ENCODE measurements around the gene SGSH.
A peak's percentile ranks its signal among the peaks of the same experiment; 100 is the strongest.
"Not testable (repeated sequence)": the region's sequence is repeated elsewhere in the genome, so short reads cannot be mapped to it uniquely, and the experiment has no call there.

The SGSH gene

DNA sequence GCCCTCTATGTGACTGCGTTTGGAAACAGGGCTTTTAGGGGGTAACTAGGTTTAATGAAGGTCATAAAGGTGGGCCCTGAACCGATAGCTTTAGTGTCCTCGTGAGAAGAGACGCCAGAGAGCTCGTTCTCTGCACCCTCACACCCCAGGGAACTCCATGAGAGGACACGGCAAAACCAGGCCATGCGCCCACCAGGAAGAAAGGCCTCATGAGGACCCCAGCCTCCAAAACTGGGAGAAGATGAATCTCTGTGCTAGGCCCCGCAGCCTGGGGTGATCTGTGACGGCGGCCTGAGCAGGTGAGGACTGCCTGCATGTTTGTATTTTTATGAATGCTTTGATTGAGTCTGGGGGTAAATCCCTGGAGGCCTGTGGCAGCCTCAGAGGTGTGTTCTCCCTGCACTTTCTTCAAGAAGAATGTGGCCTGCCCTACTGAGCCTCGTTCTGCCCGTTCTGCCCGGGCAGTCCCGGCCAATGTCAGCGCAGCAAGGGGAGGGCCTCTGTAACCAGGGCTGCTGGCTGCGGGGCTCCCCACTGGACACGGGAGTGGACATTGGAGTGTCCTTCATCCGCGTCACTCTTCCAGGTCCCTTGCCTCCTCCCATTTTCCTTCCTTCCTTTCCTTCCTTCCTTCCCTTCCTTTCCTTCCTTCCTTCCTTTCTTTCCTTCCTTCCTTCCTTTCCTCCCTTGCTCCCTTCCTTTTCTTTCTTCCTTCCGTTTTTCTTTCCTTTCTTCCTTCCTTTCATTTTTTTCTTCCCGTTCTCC is 33.7 kb upstream of the SGSH start:
- no peak for DNase-seq

DNA sequence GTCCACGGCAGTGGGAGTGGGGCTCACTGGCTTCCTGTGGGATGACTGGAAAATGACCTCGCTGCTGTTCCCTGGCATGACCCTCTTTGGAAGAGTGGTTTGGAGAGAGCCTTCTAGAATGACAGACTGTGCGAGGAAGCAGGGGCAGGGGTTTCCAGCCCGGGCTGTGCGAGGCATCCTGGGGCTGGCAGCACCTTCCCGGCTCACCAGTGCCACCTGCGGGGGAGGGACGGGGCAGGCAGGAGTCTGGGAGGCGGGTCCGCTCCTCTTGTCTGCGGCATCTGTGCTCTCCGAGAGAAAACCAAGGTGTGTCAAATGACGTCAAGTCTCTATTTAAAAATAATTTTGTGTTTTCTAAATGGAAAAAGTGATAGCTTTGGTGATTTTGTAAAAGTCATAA is 32.7 kb upstream of the SGSH start:
- DNase-seq, result peak; percentile 90

DNA sequence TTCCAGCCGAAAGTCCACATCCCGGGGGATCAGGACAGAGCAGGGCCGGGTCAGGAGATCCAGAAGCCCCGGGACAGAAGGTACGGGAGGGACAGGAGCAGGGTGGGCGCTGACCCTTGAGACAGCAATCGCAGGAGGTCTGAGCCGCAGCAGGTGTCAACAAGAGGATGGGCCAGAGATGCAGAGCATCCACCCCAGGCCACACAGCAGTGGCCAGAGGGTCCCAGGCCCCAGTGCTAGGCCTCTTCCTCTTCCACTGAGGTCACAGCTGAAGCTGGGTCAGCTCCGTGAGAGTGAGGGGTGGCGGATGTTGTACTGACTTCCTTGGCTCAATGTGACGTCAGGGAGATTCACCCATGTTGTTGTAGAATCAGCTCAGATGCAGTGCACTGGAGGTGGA is 31.8 kb upstream of the SGSH start:
- DNase-seq, result no peak

DNA sequence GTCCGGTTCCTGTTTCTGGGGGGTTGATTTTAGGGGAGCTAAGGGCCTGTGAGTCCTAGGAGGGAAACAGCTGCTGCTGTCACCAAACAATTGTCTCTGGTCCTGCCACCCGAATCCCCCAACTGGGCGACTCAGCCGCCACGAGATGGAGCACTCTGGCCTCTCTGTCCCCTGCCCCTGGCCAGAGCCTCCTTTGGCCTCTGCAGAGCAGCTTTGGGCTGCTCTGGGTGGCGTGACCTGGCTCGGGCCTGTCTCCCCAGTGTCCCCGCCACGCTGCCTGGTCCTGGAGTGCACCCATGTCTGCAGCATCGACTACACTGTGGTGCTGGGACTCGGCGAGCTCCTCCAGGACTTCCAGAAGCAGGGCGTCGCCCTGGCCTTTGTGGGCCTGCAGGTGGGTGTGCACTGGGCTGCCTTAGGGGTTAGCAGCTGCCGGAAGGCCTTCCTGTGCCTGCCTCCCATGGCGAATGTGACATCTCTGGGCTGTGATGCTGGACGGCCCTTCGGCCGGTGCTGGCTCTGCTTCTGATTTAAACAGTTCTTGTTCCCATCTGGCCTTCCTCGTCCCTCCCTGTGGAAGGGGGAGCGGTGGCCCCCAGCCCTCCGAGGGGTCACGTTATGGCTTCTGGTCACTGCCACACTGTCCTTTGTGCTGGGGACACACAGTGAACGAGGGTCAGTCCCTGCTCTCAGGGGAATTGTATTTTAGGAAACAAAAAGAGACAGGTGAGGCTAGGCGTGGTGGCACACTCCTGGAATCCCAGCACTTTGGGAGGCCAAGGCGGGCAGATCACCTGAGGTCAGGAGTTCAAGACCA is 29.0 kb upstream of the SGSH start:
- DNase-seq, result no peak

DNA sequence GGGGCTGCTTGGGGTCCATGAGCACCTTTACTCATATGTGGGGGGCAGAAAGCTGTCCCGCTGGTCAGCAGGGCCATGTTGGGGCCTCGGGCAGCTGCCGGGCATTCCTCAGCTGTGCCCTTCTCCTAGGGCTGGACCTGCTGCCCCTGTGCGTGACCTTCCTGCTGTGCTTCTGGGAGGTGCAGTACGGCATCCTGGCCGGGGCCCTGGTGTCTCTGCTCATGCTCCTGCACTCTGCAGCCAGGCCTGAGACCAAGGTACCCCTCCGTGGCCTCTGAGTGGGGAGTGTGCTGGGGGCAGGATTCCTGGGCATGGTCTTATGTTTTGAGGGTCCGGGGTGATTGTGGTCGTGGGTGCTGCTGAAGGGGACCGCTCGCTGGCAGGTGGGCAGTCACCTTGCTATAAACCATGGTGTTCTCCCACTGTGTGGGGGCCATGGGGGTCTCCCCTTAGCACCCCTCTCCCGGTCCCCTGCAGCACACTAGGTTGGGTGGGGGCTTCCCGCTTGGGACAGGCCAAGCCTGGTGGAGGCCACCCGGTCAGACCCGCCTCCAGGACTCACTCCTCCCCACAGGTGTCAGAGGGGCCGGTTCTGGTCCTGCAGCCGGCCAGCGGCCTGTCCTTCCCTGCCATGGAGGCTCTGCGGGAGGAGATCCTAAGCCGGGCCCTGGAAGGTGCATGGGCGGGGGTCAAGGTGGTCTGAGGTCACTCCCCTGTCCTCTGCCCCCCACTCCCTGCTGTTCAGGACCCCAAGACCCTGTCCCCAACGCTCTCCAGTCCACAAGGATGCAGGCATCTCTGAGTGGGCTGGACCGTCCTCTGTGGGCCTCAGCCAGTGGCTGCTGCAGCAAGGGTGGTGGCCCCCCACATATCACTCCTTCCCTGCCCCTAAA is 28.1 kb upstream of the SGSH start:
- DNase-seq, result no peak

DNA sequence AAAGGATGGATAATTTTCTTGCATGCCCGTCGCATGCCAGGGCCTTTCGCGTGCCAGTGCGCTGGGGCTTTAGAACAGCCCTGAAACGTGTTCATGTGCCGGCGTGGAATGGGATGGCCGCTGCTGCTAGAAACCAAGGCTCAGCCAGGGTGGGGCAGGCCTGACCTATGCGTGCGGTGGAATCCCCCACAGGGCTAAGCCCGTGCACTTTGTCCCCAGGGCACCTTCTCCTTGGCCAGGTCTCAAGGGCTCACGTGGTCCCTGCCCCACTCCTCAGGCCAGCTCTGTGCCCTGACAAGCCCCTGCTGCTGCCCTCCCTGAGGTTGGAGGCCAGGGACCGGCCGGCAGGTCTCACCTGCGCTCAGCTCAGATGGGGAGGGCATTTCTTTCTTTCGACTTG is 27.4 kb upstream of the SGSH start:
- no peak for DNase-seq

DNA sequence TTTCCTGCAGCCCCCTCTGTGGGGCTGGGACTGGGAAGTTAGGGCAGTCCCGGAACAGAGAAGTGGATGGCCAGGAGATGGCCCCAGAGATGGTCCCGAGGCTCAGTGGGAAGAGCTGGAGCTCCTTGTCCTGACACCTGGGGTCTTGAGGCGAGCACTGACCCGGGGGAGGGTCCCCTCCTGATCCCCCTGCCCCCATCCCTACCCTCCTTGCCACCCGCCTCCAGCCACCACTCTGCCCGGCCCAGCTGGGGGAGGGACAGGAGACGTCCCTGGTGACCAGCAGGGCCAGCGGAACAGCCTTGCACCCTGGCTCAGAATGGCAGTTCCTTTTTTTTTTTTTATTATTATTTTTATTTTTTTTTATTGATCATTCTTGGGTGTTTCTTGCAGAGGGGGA is 26.6 kb upstream of the SGSH start:
- no peak for DNase-seq

DNA sequence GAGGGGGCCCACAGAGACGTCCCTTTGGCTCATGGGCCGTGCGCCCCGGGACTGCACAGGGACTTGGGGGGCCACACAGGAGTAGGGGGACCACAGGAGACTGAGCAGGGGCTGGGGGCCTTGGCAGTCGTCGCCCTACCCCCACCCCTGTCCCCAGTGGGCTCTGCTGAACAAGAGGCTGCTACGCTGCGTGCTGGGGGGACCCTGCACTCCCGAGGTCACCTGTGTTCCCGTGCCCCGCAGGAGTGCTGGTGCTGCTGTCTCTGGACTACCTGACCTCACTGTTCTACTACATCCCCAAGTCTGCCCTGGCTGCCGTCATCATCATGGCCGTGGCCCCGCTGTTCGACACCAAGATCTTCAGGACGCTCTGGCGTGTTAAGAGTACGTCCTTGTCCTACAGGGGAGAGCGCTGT is 26.1 kb upstream of the SGSH start:
- no peak for DNase-seq

DNA sequence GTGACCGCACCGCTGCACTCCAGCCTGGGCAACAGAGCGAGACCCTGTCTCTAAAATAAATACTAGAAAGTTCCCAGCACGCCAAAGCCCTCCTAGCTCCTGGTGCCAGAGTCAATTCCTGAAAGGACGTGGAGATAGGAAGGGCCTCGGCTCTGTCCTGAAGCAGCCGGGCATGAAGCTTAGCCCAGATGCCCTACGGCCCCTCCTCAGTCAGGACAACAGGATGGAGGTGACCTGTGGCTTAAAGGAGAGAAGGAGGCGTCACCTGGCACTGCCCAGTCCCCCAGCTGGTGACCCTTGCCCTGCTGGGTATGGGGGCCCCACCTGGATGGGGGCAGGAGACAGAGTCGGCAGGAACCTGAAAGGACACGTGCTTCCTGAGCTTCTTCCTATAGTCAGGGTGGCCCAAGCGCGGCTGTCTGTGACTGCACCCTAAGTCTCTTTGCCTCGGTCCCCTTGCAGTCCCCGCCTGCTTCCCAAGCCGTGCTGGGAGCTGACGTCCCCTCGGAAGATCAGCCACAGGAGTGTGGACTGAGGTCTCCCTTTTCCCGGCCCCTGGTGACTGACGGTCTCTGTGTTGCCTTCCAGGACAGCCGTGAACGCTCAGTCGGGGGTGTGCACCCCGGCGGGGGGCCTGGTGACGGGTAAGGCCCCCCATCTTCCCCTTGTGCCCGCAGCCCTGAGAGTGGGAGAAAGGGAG is 25.6 kb upstream of the SGSH start:
- DNase-seq, result no peak

DNA sequence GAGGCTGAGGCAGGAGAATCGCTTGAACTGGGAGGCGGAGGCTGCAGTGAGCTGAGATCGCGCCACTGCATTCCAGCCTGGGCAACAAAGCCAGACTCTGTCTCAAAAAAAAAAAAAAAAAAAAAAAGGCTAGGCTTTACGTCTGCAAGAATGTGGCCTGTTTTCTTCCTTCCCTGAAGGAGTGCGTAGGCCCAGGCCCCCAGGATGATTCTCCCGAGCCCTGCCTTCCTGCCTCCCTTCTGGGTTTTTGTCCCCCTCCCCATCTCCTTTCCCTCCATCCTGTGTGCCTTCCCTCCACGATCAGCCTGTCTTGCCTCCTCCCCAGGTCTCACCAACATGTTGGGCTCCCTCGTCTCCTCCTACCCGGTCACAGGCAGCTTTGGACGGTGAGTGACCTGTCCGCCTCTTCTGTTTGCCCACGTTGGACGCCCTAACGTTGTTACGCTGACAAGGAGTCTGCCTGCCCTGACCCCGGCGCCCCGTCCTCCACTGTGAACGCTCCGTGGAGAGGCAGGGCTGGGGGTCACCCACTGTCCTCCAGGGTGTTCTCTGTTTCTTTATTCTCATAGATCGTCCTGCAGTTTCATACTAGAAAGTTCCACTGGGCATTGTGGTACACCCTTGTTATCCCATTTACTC is 24.9 kb upstream of the SGSH start:
- DNase-seq, result no peak

DNA sequence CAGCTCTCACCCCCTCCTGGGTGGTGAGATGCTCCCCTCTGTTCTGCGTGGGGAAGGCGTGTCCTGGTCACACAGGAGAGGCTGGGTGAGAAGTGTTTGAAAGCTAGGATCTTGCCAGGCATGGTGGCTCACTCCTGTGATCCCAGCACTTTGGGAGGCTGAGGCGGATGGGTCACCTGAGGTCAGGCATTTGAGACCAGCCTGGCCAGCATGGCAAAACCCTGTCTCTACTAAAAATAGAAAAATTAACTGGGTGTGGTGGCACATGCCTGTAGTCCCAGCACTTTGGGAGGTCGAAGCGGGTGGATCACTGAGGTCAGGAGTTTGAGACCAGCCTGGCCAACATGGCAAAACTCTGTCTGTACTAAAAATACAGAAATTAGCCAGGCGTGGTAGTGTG is 24.3 kb upstream of the SGSH start:
- DNase-seq, result not testable (repeated sequence)

DNA sequence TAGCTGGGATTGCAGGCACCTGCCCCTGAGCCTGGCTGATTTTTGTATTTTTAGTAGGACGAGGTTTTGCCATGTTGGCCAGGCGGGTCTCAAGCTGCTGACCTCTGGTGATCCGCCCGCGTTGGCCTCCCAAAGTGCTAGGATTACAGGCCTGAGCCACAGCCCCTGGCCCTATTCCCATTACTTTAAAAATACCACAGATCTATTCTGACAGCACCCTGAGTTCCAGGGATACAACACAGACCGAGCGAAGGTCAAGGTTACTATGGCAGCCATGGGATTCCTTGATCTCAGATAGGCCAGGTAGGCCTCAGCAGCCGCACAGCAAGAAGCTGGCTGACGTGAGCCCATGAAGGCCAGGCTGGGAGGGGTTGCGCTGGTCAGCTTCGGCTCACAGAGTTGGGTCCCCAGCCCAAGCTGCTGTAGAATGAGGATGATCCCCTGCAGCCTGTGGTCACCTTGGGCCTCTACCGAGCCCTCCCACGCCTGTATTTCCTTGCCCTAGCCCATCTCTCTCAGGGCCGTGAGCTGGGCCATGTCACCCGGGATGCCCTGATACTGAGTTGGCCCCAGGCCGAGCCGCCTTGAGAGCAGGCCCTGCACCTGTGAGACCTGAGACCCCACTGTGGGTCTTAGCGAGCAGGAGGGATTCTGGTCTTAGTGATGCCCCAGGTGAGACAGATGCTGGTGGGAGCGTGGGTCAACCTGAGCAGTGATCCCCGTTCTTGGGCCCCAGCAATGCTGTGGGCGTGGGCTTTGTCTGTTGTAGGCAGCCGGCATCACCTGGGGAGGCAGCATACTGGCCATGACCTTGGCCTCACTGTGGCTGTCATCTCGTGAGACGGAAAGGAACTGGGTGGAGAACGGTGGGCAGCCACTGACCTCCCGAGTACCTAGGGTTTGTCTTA is 23.6 kb upstream of the SGSH start:
- DNase-seq, result no peak

DNA sequence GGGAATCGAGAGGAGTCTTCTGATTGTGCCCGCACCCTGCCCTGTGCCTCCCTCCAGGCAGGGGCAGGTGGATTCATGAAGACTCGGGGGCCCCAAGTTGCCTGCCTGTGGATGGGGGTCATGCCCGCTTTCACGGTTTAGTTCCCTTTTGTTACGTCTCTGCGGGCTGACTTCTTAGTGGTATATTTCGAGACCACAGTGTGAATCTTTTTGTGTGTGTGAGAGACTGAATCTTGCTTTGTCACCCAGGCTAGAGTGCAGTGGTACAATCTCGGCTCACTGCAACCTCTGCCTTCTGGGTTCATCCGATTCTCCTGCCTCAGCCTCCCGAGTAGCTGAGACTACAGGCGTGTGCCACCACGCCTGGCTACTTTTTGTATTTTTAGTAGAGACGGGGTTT is 22.4 kb upstream of the SGSH start:
- DNase-seq, result no peak

DNA sequence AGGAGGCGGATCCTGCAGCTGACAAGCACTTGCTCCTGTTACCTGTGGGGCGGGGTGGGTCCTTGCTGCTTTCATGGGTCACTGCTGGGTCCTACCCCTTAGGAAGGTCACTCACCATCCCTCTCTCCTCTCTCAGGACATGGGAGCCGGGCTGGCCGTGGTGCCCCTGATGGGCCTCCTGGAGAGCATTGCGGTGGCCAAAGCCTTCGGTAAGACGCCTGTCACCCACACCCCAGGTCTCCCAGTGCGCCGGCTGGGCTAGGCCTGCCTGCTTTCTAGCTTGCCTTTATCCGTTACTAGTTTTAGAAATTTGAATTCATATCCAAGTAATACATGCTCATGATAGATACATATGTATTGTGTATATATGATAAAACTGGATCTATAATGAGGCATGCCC is 17.3 kb upstream of the SGSH start:
- no peak for DNase-seq

DNA sequence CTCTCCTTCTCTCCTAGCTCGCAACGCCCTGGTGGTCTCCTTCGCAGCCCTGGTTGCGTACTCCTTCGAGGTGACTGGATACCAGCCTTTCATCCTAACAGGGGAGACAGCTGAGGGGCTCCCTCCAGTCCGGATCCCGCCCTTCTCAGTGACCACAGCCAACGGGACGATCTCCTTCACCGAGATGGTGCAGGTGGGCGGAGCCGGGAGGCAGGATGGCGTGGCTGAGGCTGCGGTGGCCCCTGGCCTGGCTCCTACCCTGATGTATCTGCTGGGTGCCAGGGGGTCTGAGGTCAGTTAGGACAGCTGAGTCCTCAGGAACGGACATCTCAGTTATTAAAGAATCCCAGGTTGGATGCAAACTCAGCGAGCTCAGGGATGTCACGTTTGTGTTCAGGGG is 16.8 kb upstream of the SGSH start:
- no peak for DNase-seq

DNA sequence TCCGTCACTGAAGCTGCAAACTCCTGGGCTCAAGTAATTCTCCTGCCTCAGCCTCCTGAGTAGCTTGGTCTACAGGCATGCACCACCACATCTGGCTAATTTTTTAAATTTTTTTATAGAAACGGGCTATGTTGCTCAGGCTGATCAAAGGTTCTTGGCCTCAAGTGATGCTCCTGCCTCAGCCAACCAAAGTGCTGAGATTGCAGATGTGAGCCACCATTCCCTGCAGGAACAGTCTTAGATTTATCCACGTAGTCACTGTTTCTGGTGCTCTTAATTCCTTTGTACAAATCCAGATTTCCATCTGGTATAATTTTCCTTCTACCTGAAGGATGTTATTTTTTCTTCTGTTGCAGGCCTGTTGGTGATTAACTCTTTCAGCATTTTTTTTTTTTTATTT is 13.1 kb upstream of the SGSH start:
- no peak for DNase-seq

DNA sequence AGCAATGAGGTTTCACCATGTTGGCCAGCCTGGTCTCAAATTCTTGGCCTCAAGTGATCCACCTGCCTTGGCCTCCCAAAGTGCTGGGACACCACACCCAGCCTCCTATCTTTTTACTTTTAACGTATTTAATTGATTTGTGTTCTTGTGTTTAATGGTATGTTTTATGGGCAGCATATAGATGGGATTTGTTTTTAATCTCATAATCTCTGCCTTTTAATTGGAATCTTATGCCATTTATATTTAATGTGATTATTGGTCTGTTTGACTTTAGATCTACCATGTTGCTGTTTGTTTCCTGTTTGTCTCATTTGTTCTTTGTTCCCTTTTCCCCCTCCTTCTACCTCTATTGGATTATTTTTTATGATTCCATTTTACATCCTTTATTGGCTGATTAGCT is 12.3 kb upstream of the SGSH start:
- DNase-seq, result no peak

DNA sequence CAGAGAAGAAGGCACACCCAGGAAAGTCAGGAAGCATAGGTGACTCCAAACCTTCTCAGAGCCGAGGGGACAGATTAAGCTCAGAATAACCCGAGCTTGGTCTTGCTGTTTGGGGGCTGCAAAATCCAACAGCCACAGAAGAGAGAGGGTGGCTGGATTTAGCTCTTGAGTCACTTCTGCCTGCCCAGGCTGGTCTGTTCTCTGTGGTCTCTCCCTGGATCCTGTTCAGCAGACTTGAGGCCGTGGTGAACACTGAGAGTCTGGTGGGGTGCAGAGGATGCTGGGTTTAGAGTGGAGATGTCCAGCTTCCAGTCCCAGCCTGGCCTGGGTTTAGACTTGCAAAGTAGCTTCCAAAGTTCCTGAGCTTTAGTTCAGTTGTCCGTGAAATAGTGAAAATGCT is 8.9 kb upstream of the SGSH start:
- no peak for DNase-seq

DNA sequence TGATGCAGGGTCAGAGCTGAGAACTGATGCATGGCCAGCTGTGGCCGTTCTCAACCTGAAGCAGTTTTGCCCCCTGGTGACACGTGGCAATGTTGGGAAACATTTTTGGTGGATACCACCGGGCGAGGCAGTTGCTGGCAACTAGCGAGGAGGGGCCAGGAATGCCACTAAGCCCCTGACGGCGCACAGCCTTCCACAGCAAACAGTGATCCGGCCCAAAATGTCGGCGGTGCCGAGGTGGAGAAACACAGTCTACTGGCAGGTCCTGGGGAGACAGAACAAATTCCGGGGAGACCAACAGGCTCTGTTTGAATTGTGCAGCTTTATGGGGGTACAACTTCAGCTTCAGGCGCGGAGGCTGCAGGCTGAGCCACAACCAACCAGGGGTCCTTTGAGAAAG is 8.3 kb upstream of the SGSH start:
- no peak for DNase-seq

DNA sequence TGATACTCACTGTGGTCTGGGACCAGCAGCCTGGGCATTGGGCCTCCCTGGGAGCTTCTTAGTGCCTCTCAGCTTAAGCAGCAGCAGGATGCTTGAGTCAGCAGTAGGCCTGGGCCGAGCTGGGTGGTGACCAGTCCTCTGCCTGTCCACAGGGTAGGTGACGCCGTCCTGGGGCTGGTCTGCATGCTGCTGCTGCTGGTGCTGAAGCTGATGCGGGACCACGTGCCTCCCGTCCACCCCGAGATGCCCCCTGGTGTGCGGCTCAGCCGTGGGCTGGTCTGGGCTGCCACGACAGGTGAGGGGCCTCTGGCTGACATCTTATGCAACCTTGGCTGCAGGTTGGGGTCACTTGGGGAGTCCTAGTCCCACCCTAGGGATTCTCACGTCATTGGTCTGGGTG is 7.5 kb upstream of the SGSH start:
- DNase-seq, result no peak

DNA sequence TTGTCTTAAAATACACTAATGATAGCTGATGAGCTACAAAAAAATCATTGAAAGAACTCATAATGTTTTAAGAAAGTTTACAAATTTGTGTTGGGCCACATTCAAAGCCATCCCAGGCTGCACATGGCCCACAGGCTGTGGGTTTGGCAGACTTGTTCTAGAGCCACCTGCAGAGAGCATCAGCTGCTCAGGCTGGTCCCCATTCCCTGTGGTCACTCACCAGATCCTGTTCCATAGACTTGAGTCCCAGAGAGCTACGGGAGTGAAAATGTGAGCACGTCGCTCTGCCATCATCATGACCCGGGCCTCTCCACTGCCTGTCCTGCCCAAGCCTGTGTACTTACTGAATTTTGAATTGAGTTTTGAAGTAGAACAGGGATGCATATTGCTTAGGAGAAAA is 7.0 kb upstream of the SGSH start:
- no peak for DNase-seq

All from activated CD4-positive, alpha-beta T cell treated with anti-CD3 and anti-CD28 coated beads, Interleukin-2, amount 50 U/mL, for 1 hour (primary cell).